Thymus (tissue), 11 donors: ENCODE results near the gene GNG7. TPM values are rescaled to one million over a fixed set of nuclear protein-coding genes. Genes with fewer than 3 reads are reported as not detected.
"Not testable (repeated sequence)": the region's sequence is repeated elsewhere in the genome, so short reads cannot be mapped to it uniquely, and the experiment has no call there.

Experiments
- DNase-seq, 9 donors: peaks; one replicate each; pipeline ENCODE4 v3.0.0-alpha.2; 2013; ENCODE audit warnings: low spot score in 9 of 9, low read depth in 6 of 9, missing footprints in 1 of 9
- H3K27ac ChIP-seq, 2 donors: one replicate each; pipeline ENCODE4 v1.5.1; 2013; ENCODE audit warnings: control low read depth in 1 of 2, low read depth in 1 of 2, low read length in 1 of 2, mild to moderate bottlenecking in 1 of 2, moderate library complexity in 1 of 2
- H3K27me3 ChIP-seq, 2 donors: one replicate each; pipeline ENCODE4 v1.5.1; 2013; ENCODE audit warnings: low read length in 1 of 2; ENCODE audit not compliant: control insufficient read depth in 2 of 2, insufficient read depth in 1 of 2
- H3K36me3 ChIP-seq, 2 donors: one replicate each; pipeline ENCODE4 v1.5.1; 2013; ENCODE audit warnings: low read length in 1 of 2, mild to moderate bottlenecking in 1 of 2, moderate library complexity in 1 of 2; ENCODE audit not compliant: control insufficient read depth in 2 of 2, insufficient read depth in 2 of 2
- H3K4me1 ChIP-seq, 2 donors: one replicate each; pipeline ENCODE4 v1.5.1; 2013; ENCODE audit warnings: low read length in 2 of 2; ENCODE audit not compliant: control insufficient read depth in 2 of 2, insufficient read depth in 2 of 2
- H3K4me3 ChIP-seq, 2 donors: one replicate each; pipeline ENCODE4 v1.5.1; 2013; ENCODE audit warnings: low read length in 2 of 2, control low read depth in 1 of 2, mild to moderate bottlenecking in 1 of 2
- H3K9me3 ChIP-seq, 2 donors: one replicate each; pipeline ENCODE4 v1.5.1; 2013; ENCODE audit warnings: low read length in 1 of 2, mild to moderate bottlenecking in 1 of 2; ENCODE audit not compliant: control insufficient read depth in 2 of 2, insufficient read depth in 1 of 2
- WGBS: extraction: QIAGEN DNeasy Blood & Tissue Kit; methylation state at CpG from one replicate; pipeline ENCODE4 v1.1.7; 2013; 5-methylcytosine and 5-hydroxymethylcytosine counted together
- polyA plus RNA-seq: library from polyadenylated mRNA; stranded (reverse); fragments of 200-250 nt; gene quantifications from one replicate; pipeline ENCODE4 v1.2.3, GENCODE V29; 2013
- total RNA-seq: library from RNA; stranded (reverse); fragments of 120-200 nt; gene quantifications from one replicate; pipeline ENCODE4 v1.2.4, GENCODE V29; 2013
- donor health status: healthy.

The GNG7 gene
- total and polyA plus RNA-seq, 2 donors, result 0.71 to 4.2 TPM

DNA sequence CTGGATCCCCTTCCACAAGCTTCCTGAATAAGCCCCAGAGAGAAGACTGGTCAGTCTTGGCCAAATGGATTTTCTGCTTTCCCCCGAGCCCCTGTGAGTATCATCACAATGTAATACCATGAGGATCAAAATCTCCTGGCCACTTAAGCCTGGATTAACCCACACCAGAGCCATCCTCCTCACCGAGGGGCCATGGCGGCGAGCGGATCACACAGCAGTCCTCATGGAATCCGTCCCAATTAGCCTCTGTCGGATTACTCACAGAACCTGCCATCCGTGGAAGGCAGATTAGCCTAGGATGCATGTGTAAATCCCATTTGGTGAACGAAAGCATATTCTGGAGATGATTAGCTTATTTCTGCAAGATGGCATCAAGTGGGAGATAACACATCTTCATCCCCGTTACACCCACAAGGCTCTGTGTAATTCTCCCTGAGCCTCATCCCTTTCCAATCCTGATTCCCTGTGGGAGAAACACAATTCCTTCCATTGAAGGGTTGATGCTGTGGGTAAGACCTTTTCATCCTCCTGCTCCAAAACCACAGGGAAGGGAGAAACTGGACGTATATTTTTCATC lies 42.5 kb downstream of the GNG7 start:
- Histone ChIP-seq H3K27me3 (no peaks in the 10 kb centered on the region), H3K4me3 (no peak overlapping the region), H3K4me1 (peaks cover 0 to 3% of the 10 kb centered on the region in 2 donors), H3K9me3 (peaks cover 2 to 12% of the 10 kb centered on the region in 2 donors), H3K27ac (no peak overlapping the region), H3K36me3 (no peaks in the 10 kb centered on the region)
- WGBS, result 96% methylated on average over 11 of the region's 11 CpGs
- DNase-seq, result no peak

DNA sequence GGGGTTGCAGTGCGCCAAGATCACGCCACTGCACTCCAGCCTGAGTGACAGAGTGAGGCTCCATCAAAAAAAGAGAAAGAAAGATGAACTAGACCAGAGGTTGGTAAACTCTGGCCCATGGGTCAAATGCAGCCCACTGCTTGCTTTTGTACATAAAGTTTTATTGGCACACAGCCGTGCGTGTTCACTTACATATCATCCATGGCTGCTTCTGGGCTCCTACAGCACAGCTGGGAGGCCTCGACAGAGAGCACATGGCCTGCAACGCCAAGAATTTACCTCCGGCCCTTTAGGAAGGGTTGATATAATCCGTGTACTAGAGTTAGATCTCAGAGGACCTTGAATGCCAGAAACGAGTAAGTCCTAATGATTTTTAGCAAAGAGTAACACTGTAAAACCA lies 46.0 kb downstream of the GNG7 start:
- DNase-seq, result no peak
- Histone ChIP-seq H3K4me1 (peaks cover 0 to 8% of the 10 kb centered on the region in 2 donors), H3K9me3 (peaks cover 0 to 3% of the 10 kb centered on the region in 2 donors), H3K27ac (no peak overlapping the region), H3K27me3 (no peaks in the 10 kb centered on the region), H3K4me3 (no peak overlapping the region), H3K36me3 (no peaks in the 10 kb centered on the region)
- WGBS, result 96% methylated on average over 9 of the region's 9 CpGs

GRCh38 chr19:2653710-2654707 lies 48.5 kb downstream of the GNG7 start:
- Histone ChIP-seq H3K27ac (no peak overlapping the region), H3K4me3 (no peak overlapping the region), H3K27me3 (peaks cover 0 to 2% of the 10 kb centered on the region in 2 donors), H3K36me3 (no peaks in the 10 kb centered on the region), H3K9me3 (no peaks in the 10 kb centered on the region), H3K4me1 (peaks cover 0 to 8% of the 10 kb centered on the region in 2 donors)
- no peak for DNase-seq
- 91% methylated on average over 29 of the region's 29 CpGs for WGBS

- Histone ChIP-seq H3K9me3 (peaks cover 0 to 5% of the 10 kb centered on the region in 2 donors), H3K36me3 (no peaks in the 10 kb centered on the region), H3K27me3 (peaks cover 0 to 2% of the 10 kb centered on the region in 2 donors), H3K4me3 (no peak overlapping the region), H3K4me1 (peaks cover 0 to 9% of the 10 kb centered on the region in 2 donors), H3K27ac (no peak overlapping the region)
- WGBS, result 96% methylated on average over 9 of the region's 9 CpGs
- DNase-seq, result no peak
Observed at GRCh38 chr19:2653218-2653617, 49.3 kb downstream of the GNG7 start.

DNA sequence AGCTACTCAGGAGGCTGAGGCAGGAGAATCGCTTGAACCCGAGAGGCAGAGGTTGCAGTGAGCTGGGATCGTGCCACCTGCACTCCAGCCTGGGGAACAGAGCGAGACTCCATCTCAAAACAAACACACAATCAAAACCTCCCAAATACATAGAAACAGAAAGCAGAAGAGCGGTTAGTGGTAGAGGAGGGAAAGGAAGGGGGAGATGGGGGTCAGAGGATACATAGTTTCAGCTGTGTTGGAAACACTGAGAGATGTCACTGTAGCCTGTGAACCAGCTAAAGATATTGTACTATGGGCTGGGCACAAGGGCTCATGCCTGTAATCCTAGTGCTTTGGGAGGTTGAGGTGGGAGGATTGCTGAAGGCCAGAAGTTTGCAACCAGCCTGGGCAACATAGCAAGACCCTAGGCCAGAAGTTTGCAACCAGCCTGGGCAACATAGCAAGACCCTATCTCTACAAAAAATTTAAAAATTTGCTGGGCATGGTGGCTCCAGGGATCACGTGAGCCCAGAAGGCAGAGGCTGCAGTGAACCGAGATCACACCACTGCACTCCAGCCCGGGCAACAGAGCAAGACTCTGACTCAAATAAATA lies 49.9 kb downstream of the GNG7 start:
- WGBS, result 88% methylated on average over 8 of the region's 8 CpGs

DNA sequence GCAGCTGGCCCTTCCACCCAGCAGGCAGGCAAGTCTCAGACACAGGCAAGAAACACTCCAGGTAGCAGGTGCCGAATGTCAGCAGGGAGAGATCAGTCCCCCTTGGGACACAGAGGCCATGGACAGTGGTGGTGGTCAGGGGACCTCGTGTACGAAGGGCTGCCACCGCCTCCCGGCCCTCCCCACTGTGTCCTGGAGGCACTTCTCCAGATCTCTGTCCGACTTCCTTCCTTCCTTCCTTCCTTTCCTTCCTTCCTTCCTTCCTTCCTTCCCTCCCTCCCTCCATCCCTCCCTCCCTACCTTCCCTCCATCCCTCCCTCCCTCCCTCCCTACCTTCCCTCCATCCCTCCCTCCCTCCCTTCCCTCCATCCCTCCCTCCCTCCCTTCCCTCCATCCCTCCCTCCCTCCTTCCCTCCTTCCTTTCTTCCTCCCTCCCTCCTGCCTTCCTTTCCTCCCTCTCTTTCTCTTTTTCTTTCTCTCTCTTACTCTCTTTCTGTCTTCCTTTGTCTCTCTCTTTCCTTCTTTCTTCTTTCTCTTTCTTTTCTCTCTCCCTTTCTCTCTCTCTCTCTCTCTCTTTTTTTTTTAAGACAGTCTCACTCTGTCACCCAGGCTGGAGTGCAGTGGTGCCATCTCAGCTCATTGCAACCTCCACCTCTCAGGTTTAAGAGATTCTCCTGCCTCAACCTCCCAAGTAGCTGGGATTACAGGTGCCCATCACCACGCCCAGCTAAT lies 51.3 kb downstream of the GNG7 start:
- peaks cover 0 to 11% of the 10 kb centered on the region in 2 donors for H3K4me1 ChIP-seq
- not testable (repeated sequence) for H3K27me3 ChIP-seq, H3K4me3 ChIP-seq, H3K36me3 ChIP-seq, DNase-seq, H3K27ac ChIP-seq, H3K9me3 ChIP-seq
- 91% methylated on average over 7 of the region's 7 CpGs for WGBS

More for the DNA sequence above, 49.9 kb downstream of the GNG7 start:
- Histone ChIP-seq H3K27me3 (peaks cover 0 to 2% of the 10 kb centered on the region in 2 donors), H3K9me3 (peaks cover 0 to 5% of the 10 kb centered on the region in 2 donors), H3K4me1 (peaks cover 0 to 11% of the 10 kb centered on the region in 2 donors), H3K4me3 (no peak overlapping the region), H3K27ac (no peak overlapping the region), H3K36me3 (no peaks in the 10 kb centered on the region)
- no peak for DNase-seq

GRCh38 chr19:2650515-2650914 lies 52.0 kb downstream of the GNG7 start:
- H3K9me3 ChIP-seq, result peaks cover 0 to 5% of the 10 kb centered on the region in 2 donors
- 95% methylated on average over 21 of the region's 21 CpGs for WGBS
- H3K27me3 ChIP-seq, result peaks cover 0 to 2% of the 10 kb centered on the region in 2 donors
- no peak overlapping the region for H3K27ac ChIP-seq
- peaks cover 0 to 11% of the 10 kb centered on the region in 2 donors for H3K4me1 ChIP-seq
- DNase-seq, result no peak
- no peaks in the 10 kb centered on the region for H3K36me3 ChIP-seq
- no peak overlapping the region for H3K4me3 ChIP-seq

DNA sequence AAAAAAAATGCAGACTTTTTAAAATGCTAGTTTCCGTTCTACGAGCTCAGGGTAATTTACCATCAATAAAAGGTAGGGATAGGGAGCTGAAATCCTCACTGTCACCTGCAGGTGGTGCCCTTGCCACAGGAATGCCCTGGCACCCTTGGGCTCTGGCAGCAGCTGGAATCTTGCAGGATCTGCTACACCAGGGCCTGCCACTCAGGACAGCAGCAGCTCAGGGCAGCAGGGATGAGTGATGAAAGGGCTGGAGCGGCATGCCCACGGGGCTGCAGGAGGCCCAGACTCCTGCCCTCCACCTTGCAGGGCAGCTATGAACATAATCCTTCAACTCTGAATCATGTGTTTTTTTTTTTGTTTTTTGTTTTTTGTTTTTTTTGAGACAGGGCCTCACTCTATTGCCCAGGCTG lies 54.0 kb downstream of the GNG7 start:
- Histone ChIP-seq H3K27me3 (peaks cover 0 to 2% of the 10 kb centered on the region in 2 donors), H3K9me3 (peaks cover 0 to 5% of the 10 kb centered on the region in 2 donors), H3K36me3 (no peaks in the 10 kb centered on the region), H3K27ac (no peak overlapping the region), H3K4me3 (no peak overlapping the region), H3K4me1 (peaks cover 0 to 3% of the 10 kb centered on the region in 2 donors)
- peak in 8 of 9 donors; percentile 51 to 82 (median 70) for DNase-seq
- 51% methylated on average over 4 of the region's 4 CpGs for WGBS
